NCI-H1436 (cell line): ENCODE results near the gene KDM6A.
"Not testable (repeated sequence)": the region's sequence is repeated elsewhere in the genome, so short reads cannot be mapped to it uniquely, and the experiment has no call there.

Experiments
- DNase-seq: peaks from one replicate; lab custom pipeline; 2025; lab: John Stamatoyannopoulos, UW

KDM6A gene

GRCh38 chrX:44931441-44931973 is 58.5 kb downstream of the KDM6A start:
- no peak for DNase-seq

- DNase-seq, result no peak
Observed at GRCh38 chrX:44935172-44935571, 62.2 kb downstream of the KDM6A start.

- no peak for DNase-seq
Observed at GRCh38 chrX:44935640-44936039, 62.7 kb downstream of the KDM6A start.

- DNase-seq, result no peak
Observed at GRCh38 chrX:44937606-44938005, 64.6 kb downstream of the KDM6A start.

- no peak for DNase-seq
Observed at GRCh38 chrX:44938111-44938510, 65.1 kb downstream of the KDM6A start.

- DNase-seq, result not testable (repeated sequence)
Observed at GRCh38 chrX:44940541-44940940, 67.6 kb downstream of the KDM6A start.

- DNase-seq, result no peak
Observed at GRCh38 chrX:44943007-44943406, 70.0 kb downstream of the KDM6A start.

- no peak for DNase-seq
Observed at GRCh38 chrX:44944894-44945293, 71.9 kb downstream of the KDM6A start.

GRCh38 chrX:44945736-44946135 is 72.7 kb downstream of the KDM6A start:
- DNase-seq, result no peak

- DNase-seq, result no peak
Observed at GRCh38 chrX:44946771-44947170, 73.8 kb downstream of the KDM6A start.

- DNase-seq, result no peak
Observed at GRCh38 chrX:44947995-44948394, 75.0 kb downstream of the KDM6A start.

- DNase-seq, result no peak
Observed at GRCh38 chrX:44948406-44948805, 75.4 kb downstream of the KDM6A start.

- DNase-seq, result no peak
Observed at GRCh38 chrX:44949125-44949524, 76.1 kb downstream of the KDM6A start.

- not testable (repeated sequence) for DNase-seq
Observed at GRCh38 chrX:44950471-44951366, 77.7 kb downstream of the KDM6A start.

GRCh38 chrX:44951572-44952067 is 78.6 kb downstream of the KDM6A start:
- DNase-seq, result no peak

GRCh38 chrX:44952329-44953027 is 79.5 kb downstream of the KDM6A start:
- DNase-seq, result no peak

- DNase-seq, result no peak
Observed at GRCh38 chrX:44953734-44954502, 80.9 kb downstream of the KDM6A start.

GRCh38 chrX:44954562-44954961 is 81.6 kb downstream of the KDM6A start:
- no peak for DNase-seq

GRCh38 chrX:44957848-44958247 is 84.9 kb downstream of the KDM6A start:
- DNase-seq, result no peak

GRCh38 chrX:44958480-44958879 is 85.5 kb downstream of the KDM6A start:
- no peak for DNase-seq

GRCh38 chrX:44961817-44962607 is 89.0 kb downstream of the KDM6A start:
- no peak for DNase-seq
